ENCODE measurements around the gene GPC6.

DNA sequence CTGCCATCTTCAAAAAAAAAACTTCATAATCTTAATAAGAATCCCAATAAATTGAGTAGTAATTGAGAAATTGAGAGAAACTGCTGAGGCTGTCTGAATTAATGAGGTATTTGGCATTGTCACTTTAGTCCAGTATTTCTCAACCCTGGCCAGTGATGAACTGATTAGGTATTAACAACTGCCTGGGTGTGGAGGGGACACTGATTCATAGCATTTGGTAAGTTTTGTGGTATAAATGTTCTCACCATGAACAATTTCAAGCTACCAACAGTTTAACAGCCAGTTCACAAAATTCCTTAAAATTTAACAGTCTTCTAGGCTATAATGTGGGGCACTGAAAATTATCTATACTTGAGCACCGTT lies 18.3 kb downstream of the GPC6 start:
- TF ChIP-seq EZH2 (IDR thresholded peaks at IDR 0.05; ENCODE audit: insufficient read depth, low read length), result no peak
- TF ChIP-seq, protein P1, sequence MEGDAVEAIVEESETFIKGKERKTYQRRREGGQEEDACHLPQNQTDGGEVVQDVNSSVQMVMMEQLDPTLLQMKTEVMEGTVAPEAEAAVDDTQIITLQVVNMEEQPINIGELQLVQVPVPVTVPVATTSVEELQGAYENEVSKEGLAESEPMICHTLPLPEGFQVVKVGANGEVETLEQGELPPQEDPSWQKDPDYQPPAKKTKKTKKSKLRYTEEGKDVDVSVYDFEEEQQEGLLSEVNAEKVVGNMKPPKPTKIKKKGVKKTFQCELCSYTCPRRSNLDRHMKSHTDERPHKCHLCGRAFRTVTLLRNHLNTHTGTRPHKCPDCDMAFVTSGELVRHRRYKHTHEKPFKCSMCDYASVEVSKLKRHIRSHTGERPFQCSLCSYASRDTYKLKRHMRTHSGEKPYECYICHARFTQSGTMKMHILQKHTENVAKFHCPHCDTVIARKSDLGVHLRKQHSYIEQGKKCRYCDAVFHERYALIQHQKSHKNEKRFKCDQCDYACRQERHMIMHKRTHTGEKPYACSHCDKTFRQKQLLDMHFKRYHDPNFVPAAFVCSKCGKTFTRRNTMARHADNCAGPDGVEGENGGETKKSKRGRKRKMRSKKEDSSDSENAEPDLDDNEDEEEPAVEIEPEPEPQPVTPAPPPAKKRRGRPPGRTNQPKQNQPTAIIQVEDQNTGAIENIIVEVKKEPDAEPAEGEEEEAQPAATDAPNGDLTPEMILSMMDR (IDR thresholded peaks at IDR 0.05; ENCODE audit: insufficient read depth, low read depth, low read length), result no peak

Measured in astrocyte (in vitro differentiated cells and primary cell).